Spleen (tissue), 11 donors: Measurements from ENCODE around the gene MRPL46. TPM values are rescaled to one million over a fixed set of nuclear protein-coding genes. Genes with fewer than 3 reads are reported as not detected.

Experiments used
- DNase-seq: peaks from one replicate; pipeline ENCODE4 v3.0.0-alpha.2; 2020
- H3K27ac ChIP-seq, 8 donors: fragments of 200-600 bp; sonication (generic) in 7 of 8; 1 replicate in 4 of 8; 2 replicates in 4 of 8; pipeline versions ENCODE4 v1.5.0 to v1.8.0; 2016 to 2021; ENCODE audit warnings: inconsistent platforms in 4 of 8, mild to moderate bottlenecking in 4 of 8, moderate library complexity in 1 of 8
- H3K27me3 ChIP-seq, 7 donors: fragments of 200-600 bp; sonication (generic) in 6 of 7; replicated peaks in 1 of 7; 1 replicate in 4 of 7; 2 replicates in 3 of 7; pipeline versions ENCODE4 v1.5.0 to v1.8.0; 2016 to 2021; ENCODE audit warnings: inconsistent platforms in 3 of 7, mild to moderate bottlenecking in 1 of 7
- H3K36me3 ChIP-seq, 6 donors: fragments of 200-600 bp; sonication (generic) in 5 of 6; 1 replicate in 4 of 6; 2 replicates in 2 of 6; pipeline versions ENCODE4 v1.5.0 to v1.8.0; 2016 to 2021; ENCODE audit warnings: inconsistent platforms in 2 of 6
- H3K4me1 ChIP-seq, 6 donors: fragments of 200-600 bp; sonication (generic) in 5 of 6; 1 replicate in 3 of 6; 2 replicates in 3 of 6; pipeline versions ENCODE4 v1.5.0 to v1.8.0; 2016 to 2021; ENCODE audit warnings: inconsistent platforms in 3 of 6
- H3K4me3 ChIP-seq, 8 donors: fragments of 200-600 bp; sonication (generic) in 7 of 8; 1 replicate in 4 of 8; 2 replicates in 4 of 8; pipeline versions ENCODE4 v1.5.0 to v1.8.0; 2016 to 2021; ENCODE audit warnings: inconsistent platforms in 4 of 8, mild to moderate bottlenecking in 4 of 8, moderate library complexity in 2 of 8
- H3K9me3 ChIP-seq, 8 donors: fragments of 200-600 bp; sonication (generic) in 7 of 8; 1 replicate in 4 of 8; 2 replicates in 4 of 8; pipeline versions ENCODE4 v1.5.0 to v1.8.0; 2016 to 2021; ENCODE audit warnings: inconsistent platforms in 4 of 8
- POLR2A ChIP-seq, 3 donors: fragments of 450-650 bp; IDR thresholded peaks; one replicate each; pipeline ENCODE4 v1.5.1; 2017; ENCODE audit warnings: antibody characterized with exemption in 3 of 3, mild to moderate bottlenecking in 1 of 3
- POLR2AphosphoS5 ChIP-seq, 3 donors: sonication (generic); formaldehyde crosslinking; IDR thresholded peaks; one replicate each; pipeline ENCODE4 v1.5.1; 2017; ENCODE audit warnings: antibody characterized with exemption in 3 of 3
- WGBS, 5 donors: extraction: QIAGEN DNeasy Blood & Tissue Kit in 3 of 5; methylation state at CpG; one replicate each; pipeline versions ENCODE4 v1.1.5 to v1.1.7; 2013 to 2018; 5-methylcytosine and 5-hydroxymethylcytosine counted together
- intact Hi-C: fragments of 100-400 bp; cut with DNase I; formaldehyde crosslinking; loops from one replicate; pipeline ENCODE4 v1.15.0; 2023; ENCODE audit warnings: low total_unique reads
- polyA plus RNA-seq, 3 donors: library from polyadenylated mRNA; stranded (reverse); fragments of 200-250 nt; gene quantifications; one replicate each; pipeline ENCODE4 v1.2.1, GENCODE V29; 2013
- total RNA-seq, 7 donors: library from RNA; depleted of rRNA in 3 of 7; stranded (reverse); fragments of >200 nt in 3 of 7; fragmentation: NEBNext Ultra II Directional in 4 of 7; extraction: Animal tissue kit (Norgen Biotek cat#: 25700) in 4 of 7; gene quantifications; one replicate each; pipeline versions ENCODE4 v1.1.0 to v1.2.1, GENCODE V29; 2016 to 2021
- TF ChIP-seq, protein P1 (sequence below), 11 experiments: fragments of 200-600 bp in 7 of 11; fragments of 450-650 bp in 4 of 11; sonication (generic) in 4 of 11; IDR thresholded peaks in 8 of 11; conservative IDR thresholded peaks in 3 of 11; 1 replicate in 7 of 11; 2 replicates in 4 of 11; pipeline versions ENCODE4 v1.4.0 to v1.8.0; 2016 to 2021; ENCODE audit warnings: antibody characterized with exemption in 11 of 11, inconsistent platforms in 4 of 11, mild to moderate bottlenecking in 1 of 11
- donor health status: healthy with polysubstance abuse.
- donor health status: DM: no; HTN: no; CAD: no; lungs with moderate emphysema.
- donor health status: DM: no; HTN: no; CAD: no.
- donor health status: Bipolar disorder and iron deficiency.
- donor health status: healthy.
- donor health status: DM: no; HTN: no; CAD: no.
- donor health status: DM: yes; HTN: yes; CAD: no.

Gene MRPL46
- total and polyA plus RNA-seq, 10 donors, result 16.2 to 37.3 (median 20.3) TPM

DNA sequence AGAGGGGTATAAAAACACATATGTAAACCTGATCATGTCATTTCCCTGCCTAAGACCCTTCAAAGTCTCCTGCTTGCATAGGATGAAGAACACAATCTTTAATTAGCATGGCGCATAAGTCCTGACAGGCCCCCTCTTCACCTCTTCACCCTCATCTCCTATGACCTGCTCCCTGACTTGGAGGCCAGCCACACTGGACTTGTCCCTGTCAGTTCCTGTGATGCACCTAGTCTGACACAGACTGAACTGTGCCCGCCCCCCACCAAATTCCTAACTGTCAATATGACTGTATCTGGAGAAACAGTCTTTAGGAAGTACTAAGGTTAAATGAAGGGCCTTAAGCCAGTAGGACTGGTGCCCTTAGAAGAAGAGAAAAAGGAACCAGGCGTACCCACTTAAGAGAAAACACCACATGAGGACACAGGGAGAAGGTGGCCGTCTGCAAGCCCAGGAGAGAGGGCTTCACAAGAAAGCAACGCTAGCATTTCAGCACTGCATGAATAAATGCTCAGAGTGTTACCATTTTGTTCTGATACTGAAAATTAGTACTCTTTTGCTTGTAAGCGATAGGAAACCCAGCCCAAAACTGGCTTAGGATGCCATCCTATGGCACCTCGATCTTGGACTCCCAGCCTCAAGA lies 34.0 kb downstream of the MRPL46 start:
- no peak for TF ChIP-seq POLR2AphosphoS5 (IDR thresholded peaks at IDR 0.05)
- TF ChIP-seq POLR2A (IDR thresholded peaks at IDR 0.05), result no peak
- TF ChIP-seq, protein P1, sequence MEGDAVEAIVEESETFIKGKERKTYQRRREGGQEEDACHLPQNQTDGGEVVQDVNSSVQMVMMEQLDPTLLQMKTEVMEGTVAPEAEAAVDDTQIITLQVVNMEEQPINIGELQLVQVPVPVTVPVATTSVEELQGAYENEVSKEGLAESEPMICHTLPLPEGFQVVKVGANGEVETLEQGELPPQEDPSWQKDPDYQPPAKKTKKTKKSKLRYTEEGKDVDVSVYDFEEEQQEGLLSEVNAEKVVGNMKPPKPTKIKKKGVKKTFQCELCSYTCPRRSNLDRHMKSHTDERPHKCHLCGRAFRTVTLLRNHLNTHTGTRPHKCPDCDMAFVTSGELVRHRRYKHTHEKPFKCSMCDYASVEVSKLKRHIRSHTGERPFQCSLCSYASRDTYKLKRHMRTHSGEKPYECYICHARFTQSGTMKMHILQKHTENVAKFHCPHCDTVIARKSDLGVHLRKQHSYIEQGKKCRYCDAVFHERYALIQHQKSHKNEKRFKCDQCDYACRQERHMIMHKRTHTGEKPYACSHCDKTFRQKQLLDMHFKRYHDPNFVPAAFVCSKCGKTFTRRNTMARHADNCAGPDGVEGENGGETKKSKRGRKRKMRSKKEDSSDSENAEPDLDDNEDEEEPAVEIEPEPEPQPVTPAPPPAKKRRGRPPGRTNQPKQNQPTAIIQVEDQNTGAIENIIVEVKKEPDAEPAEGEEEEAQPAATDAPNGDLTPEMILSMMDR (IDR thresholded peaks at IDR 0.05 in 8 of 11, conservative IDR thresholded peaks at IDR 0.05 in 3 of 11), result no peak

DNA sequence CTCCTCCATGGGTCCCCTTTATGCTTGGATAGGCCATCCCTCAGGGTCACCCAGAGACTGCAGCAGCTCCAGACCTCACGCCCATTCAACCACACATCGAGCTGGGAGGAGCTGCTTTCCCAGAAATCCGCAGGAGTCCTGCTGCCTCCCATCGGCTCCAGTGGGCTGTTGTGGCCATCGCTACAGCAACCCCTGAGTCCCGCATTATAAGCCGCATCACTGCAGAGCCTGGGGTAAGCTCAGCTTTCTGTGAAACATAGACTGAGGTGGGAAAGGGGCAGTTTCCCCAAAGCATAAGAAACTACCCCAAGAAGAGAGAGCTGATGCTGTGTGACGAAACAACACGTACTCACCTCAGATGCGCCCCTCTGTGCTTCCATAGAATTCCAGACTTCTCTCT lies 35.7 kb downstream of the MRPL46 start:
- no peak for DNase-seq

More for the DNA sequence above, 34.0 kb downstream of the MRPL46 start:
- H3K27ac ChIP-seq, result no peak overlapping the region
- H3K36me3 ChIP-seq, result no peaks in the 10 kb centered on the region
- peaks cover 0 to 40% (median 0%) of the 10 kb centered on the region in 7 donors for H3K27me3 ChIP-seq
- no peak overlapping the region for H3K4me3 ChIP-seq
- 81 to 88% (median 86%) methylated on average over 7 of the region's 7 CpGs for WGBS, 5 donors
- DNase-seq, result no peak
- intact Hi-C loops, result no loop called here
- no peaks in the 10 kb centered on the region for H3K9me3 ChIP-seq
- H3K4me1 ChIP-seq, result no peaks in the 10 kb centered on the region

DNA sequence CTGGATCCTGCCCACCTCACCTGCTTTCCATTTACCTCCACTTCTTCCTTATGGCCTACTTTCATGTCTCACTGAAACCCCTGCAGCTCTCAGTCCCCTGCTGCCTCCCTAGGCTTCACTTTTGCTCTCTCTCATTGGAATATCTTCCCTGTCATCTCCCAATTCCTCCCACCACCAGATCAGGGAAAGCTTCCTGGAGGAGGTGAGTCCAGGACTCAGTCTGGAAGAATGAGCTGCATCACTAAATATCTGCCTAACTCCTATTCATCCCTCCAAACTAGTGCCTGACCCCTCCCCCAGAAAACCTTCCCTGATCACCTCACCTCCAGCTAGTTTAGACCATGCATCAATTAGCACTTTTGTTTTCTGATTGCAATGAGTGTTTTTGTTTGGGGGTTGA lies 37.1 kb downstream of the MRPL46 start:
- Histone ChIP-seq H3K27me3 (peaks cover 0 to 40% (median 0%) of the 10 kb centered on the region in 7 donors), H3K4me3 (no peak overlapping the region), H3K27ac (no peak overlapping the region), H3K9me3 (no peaks in the 10 kb centered on the region), H3K4me1 (no peaks in the 10 kb centered on the region), H3K36me3 (no peaks in the 10 kb centered on the region)
- TF ChIP-seq POLR2A (IDR thresholded peaks at IDR 0.05), result no peak
- intact Hi-C loops, result no loop called here
- no peak for DNase-seq

More for the DNA sequence above, 35.7 kb downstream of the MRPL46 start:
- Histone ChIP-seq H3K27me3 (peaks cover 0 to 39% (median 0%) of the 10 kb centered on the region in 7 donors), H3K4me3 (no peak overlapping the region), H3K27ac (no peak overlapping the region), H3K9me3 (no peaks in the 10 kb centered on the region), H3K36me3 (no peaks in the 10 kb centered on the region), H3K4me1 (no peaks in the 10 kb centered on the region)
- TF ChIP-seq, protein P1 (IDR thresholded peaks at IDR 0.05 in 8 of 11, conservative IDR thresholded peaks at IDR 0.05 in 3 of 11), result no peak
- TF ChIP-seq POLR2AphosphoS5 (IDR thresholded peaks at IDR 0.05), result no peak
- TF ChIP-seq POLR2A (IDR thresholded peaks at IDR 0.05), result no peak
- intact Hi-C loops, result no loop called here
- 78 to 87% (median 82%) methylated on average over 10 of the region's 10 CpGs for WGBS, 5 donors

DNA sequence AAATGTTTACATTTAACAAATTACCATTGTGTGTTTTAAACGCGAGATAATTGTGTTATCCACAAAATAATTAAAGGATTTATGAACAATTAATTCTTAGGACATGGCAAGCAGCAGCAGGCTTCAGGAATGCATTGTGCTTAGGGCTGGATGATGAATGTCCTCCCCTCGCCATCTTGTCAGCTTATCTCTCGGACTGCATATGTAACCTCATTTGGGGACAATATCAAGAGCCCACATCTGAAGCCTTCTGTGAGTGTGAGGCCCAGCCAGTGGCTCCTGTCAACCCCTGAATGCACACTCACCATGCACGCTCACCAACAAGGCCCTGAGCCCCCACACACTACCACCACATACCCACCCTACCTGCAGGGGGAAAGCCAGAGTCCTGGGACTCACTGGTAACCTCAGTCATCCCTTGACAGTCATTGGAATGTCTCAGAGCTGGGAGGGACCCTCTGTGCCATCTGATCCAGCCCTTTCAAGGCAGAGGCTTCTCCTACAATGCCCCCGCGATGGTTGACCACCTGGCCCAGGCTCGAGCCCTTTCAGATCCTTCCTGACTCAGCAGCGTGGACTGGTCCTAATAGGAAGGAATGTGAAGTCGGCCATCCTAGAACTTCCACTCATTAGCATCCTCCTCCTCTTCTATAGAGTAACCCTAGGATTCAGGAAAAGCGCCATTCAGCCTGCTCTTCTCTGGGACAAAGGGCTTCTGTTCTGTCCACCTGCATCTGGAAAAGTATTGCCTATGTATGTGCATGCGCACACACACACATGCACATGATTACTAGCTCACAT lies 38.2 kb downstream of the MRPL46 start:
- no peak for TF ChIP-seq POLR2A (IDR thresholded peaks at IDR 0.05)
- TF ChIP-seq, protein P1 (IDR thresholded peaks at IDR 0.05 in 8 of 11, conservative IDR thresholded peaks at IDR 0.05 in 3 of 11), result no peak
- no peak for TF ChIP-seq POLR2AphosphoS5 (IDR thresholded peaks at IDR 0.05)
- no peak for DNase-seq
- no peaks in the 10 kb centered on the region for H3K4me1 ChIP-seq
- H3K27me3 ChIP-seq, result peaks cover 0 to 40% (median 0%) of the 10 kb centered on the region in 7 donors
- no peaks in the 10 kb centered on the region for H3K36me3 ChIP-seq
- intact Hi-C loops, result no loop called here
- 79 to 85% (median 81%) methylated on average over 12 of the region's 12 CpGs for WGBS, 5 donors
- no peak overlapping the region for H3K27ac ChIP-seq
- H3K4me3 ChIP-seq, result no peak overlapping the region
- H3K9me3 ChIP-seq, result no peaks in the 10 kb centered on the region
